OCI-LY3 (cell line): ENCODE results near the gene DENND1A.

Experiments
- EZH2phosphoT487 ChIP-seq: fragments of 200-600 bp; shearing (Covaris generic); IDR thresholded peaks from 2 replicates; pipeline ENCODE4 v1.6.1; 2018; ENCODE audit warnings: antibody characterized with exemption, mixed run types, low read depth
- TF ChIP-seq, protein P1 (sequence below): fragments of 200-600, 300-600 bp; sonication (generic); IDR thresholded peaks from 2 replicates; pipeline ENCODE4 v1.5.1; 2014; ENCODE audit warnings: antibody characterized with exemption, low read length, low read depth

DNA sequence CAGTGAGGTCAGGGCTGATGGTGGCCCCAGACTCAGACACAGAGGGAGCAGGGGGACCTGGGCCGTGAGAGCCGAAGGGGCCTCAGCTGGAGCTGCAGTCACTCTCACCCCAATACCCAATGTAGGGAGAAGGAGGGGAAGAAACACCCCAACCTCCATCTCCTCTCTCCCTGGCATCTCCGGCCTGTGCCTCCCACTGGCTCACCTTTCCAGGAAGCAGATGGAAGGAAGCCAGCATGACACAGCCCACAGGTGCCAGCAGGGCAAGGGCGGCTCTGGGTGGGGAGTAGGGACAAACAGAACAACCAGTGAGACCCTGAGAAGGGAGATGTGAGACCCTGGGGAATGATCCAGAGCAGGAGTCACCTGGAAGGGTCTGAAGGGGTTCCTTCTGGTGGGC lies 576.9 kb downstream of the DENND1A start:
- TF ChIP-seq, protein P1, sequence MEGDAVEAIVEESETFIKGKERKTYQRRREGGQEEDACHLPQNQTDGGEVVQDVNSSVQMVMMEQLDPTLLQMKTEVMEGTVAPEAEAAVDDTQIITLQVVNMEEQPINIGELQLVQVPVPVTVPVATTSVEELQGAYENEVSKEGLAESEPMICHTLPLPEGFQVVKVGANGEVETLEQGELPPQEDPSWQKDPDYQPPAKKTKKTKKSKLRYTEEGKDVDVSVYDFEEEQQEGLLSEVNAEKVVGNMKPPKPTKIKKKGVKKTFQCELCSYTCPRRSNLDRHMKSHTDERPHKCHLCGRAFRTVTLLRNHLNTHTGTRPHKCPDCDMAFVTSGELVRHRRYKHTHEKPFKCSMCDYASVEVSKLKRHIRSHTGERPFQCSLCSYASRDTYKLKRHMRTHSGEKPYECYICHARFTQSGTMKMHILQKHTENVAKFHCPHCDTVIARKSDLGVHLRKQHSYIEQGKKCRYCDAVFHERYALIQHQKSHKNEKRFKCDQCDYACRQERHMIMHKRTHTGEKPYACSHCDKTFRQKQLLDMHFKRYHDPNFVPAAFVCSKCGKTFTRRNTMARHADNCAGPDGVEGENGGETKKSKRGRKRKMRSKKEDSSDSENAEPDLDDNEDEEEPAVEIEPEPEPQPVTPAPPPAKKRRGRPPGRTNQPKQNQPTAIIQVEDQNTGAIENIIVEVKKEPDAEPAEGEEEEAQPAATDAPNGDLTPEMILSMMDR: no peak
- no peak for TF ChIP-seq EZH2phosphoT487
